WERI-Rb-1 (cell line): Measurements from ENCODE around the gene CSF1R.
"Not testable (repeated sequence)": the region's sequence is repeated elsewhere in the genome, so short reads cannot be mapped to it uniquely, and the experiment has no call there.

Source experiments
- DNase-seq: peaks from one replicate; pipeline ENCODE4 v3.0.0-alpha.2; 2020
- H3K27ac ChIP-seq: fragments of 250-450 bp; sonication (Bioruptor Pico); 2 replicates; pipeline ENCODE4 v1.5.1; 2020; ENCODE audit warnings: mild to moderate bottlenecking, moderate library complexity
- H3K27me3 ChIP-seq: fragments of 250-450 bp; sonication (Bioruptor Pico); 2 replicates; pipeline ENCODE4 v1.5.1; 2021; ENCODE audit warnings: mild to moderate bottlenecking, low read depth, moderate library complexity; ENCODE audit not compliant: insufficient read depth, severe bottlenecking
- H3K36me3 ChIP-seq: fragments of 250-450 bp; sonication (Bioruptor Pico); 2 replicates; pipeline ENCODE4 v1.5.1; 2020; ENCODE audit warnings: mild to moderate bottlenecking, moderate library complexity
- H3K4me3 ChIP-seq: 2 replicates; pipeline ENCODE4 v1.5.1; 2011; ENCODE audit warnings: low read depth, mild to moderate bottlenecking, control low read depth, low read length
- H3K9me3 ChIP-seq: fragments of 250-450 bp; sonication (Bioruptor Pico); 2 replicates; pipeline ENCODE4 v1.5.1; 2021; ENCODE audit warnings: mild to moderate bottlenecking, moderate library complexity; ENCODE audit not compliant: severe bottlenecking
- CTCF ChIP-seq: IDR thresholded peaks from 2 replicates; pipeline ENCODE4 v1.5.1; 2011; ENCODE audit warnings: low read depth, mild to moderate bottlenecking, control low read depth, inconsistent platforms, low read length

The CSF1R gene

GRCh38 chr5:150035139-150035895 is 51.0 kb downstream of the CSF1R start:
- no peaks in the 10 kb centered on the region for H3K9me3 ChIP-seq
- no peaks in the 10 kb centered on the region for H3K27me3 ChIP-seq
- peaks cover 86% of the 10 kb centered on the region for H3K36me3 ChIP-seq
- H3K4me3 ChIP-seq, result no peak overlapping the region
- DNase-seq, result no peak
- H3K27ac ChIP-seq, result no peak overlapping the region
- TF ChIP-seq CTCF, result no peak

GRCh38 chr5:150034662-150035061 is 51.7 kb downstream of the CSF1R start:
- Histone ChIP-seq H3K36me3 (peaks cover 88% of the 10 kb centered on the region), H3K9me3 (no peaks in the 10 kb centered on the region), H3K27ac (no peak overlapping the region), H3K27me3 (no peaks in the 10 kb centered on the region), H3K4me3 (no peak overlapping the region)
- TF ChIP-seq CTCF, result no peak
- DNase-seq, result no peak

GRCh38 chr5:150033334-150033733 is 53.0 kb downstream of the CSF1R start:
- Histone ChIP-seq H3K36me3 (peaks cover 80% of the 10 kb centered on the region), H3K27me3 (no peaks in the 10 kb centered on the region), H3K27ac (no peak overlapping the region), H3K9me3 (no peaks in the 10 kb centered on the region), H3K4me3 (no peak overlapping the region)
- DNase-seq, result no peak
- TF ChIP-seq CTCF, result no peak

- not testable (repeated sequence) for H3K4me3 ChIP-seq, DNase-seq, H3K9me3 ChIP-seq, H3K27ac ChIP-seq, H3K27me3 ChIP-seq
- H3K36me3 ChIP-seq, result peaks cover 68% of the 10 kb centered on the region
Measured at GRCh38 chr5:150028047-150028446, 58.3 kb downstream of the CSF1R start.

GRCh38 chr5:150026682-150027172 is 59.6 kb downstream of the CSF1R start:
- no peaks in the 10 kb centered on the region for H3K27me3 ChIP-seq
- H3K36me3 ChIP-seq, result peaks cover 60% of the 10 kb centered on the region
- H3K27ac ChIP-seq, result no peak overlapping the region
- H3K4me3 ChIP-seq, result no peak overlapping the region
- no peak for TF ChIP-seq CTCF
- DNase-seq, result no peak
- no peaks in the 10 kb centered on the region for H3K9me3 ChIP-seq

GRCh38 chr5:150024346-150024984 is 61.9 kb downstream of the CSF1R start:
- Histone ChIP-seq H3K9me3 (no peaks in the 10 kb centered on the region), H3K27ac (no peak overlapping the region), H3K36me3 (peaks cover 59% of the 10 kb centered on the region), H3K27me3 (no peaks in the 10 kb centered on the region), H3K4me3 (no peak overlapping the region)
- no peak for TF ChIP-seq CTCF
- no peak for DNase-seq
